GM12878 (cell line): Measurements from ENCODE around the gene SHH. TPM values are rescaled to one million over a fixed set of nuclear protein-coding genes. Genes with fewer than 3 reads are reported as not detected.

Experiments
- BCL11A ChIP-seq: IDR thresholded peaks from 2 replicates; pipeline ENCODE4 v1.6.1; 2011; ENCODE audit warnings: low read depth, low read length
- CUX1 ChIP-seq: IDR thresholded peaks from 2 replicates; pipeline ENCODE4 v1.6.1; 2012; ENCODE audit warnings: improper control_type of control experiment, low read depth, low read length; ENCODE audit not compliant: insufficient replicate concordance
- ETV6 ChIP-seq, 2 experiments: fragments of 450-650 bp in 1 of 2; IDR thresholded peaks in 1 of 2; conservative IDR thresholded peaks in 1 of 2; 2 replicates each; pipeline ENCODE4 v1.6.1; 2014; ENCODE audit warnings: antibody characterized with exemption in 1 of 2, borderline replicate concordance in 1 of 2, low read depth in 1 of 2, mild to moderate bottlenecking in 1 of 2, moderate library complexity in 1 of 2
- GATAD2B ChIP-seq: fragments of 450-650 bp; conservative IDR thresholded peaks from 2 replicates; pipeline ENCODE4 v1.6.1; 2017; ENCODE audit warnings: low read depth, mild to moderate bottlenecking, moderate library complexity
- IKZF1 ChIP-seq: fragments of 450-650 bp; conservative IDR thresholded peaks from 2 replicates; pipeline ENCODE4 v1.6.1; 2017; ENCODE audit warnings: antibody characterized with exemption, mild to moderate bottlenecking
- IKZF2 ChIP-seq, 2 experiments: fragments of 450-650 bp; IDR thresholded peaks; 2 replicates each; pipeline ENCODE4 v1.6.1; 2017; ENCODE audit warnings: mild to moderate bottlenecking in 2 of 2, moderate library complexity in 2 of 2
- JUNB ChIP-seq: IDR thresholded peaks from 2 replicates; pipeline ENCODE4 v1.6.1; 2016; ENCODE audit warnings: antibody characterized with exemption, mild to moderate bottlenecking
- KDM1A ChIP-seq: fragments of 200-600 bp; sonication (generic); IDR thresholded peaks from 2 replicates; pipeline ENCODE4 v1.6.1; 2016; ENCODE audit warnings: borderline replicate concordance
- MTA3 ChIP-seq: IDR thresholded peaks from 2 replicates; pipeline ENCODE4 v1.6.1; 2012; ENCODE audit warnings: low read length, inconsistent platforms, borderline replicate concordance
- POU2F2 ChIP-seq: IDR thresholded peaks from 3 replicates; pipeline ENCODE4 v1.6.1; 2011; ENCODE audit warnings: low read depth, mild to moderate bottlenecking, low read length, borderline replicate concordance
- RAD51 ChIP-seq: fragments of 450-650 bp; IDR thresholded peaks from 2 replicates; pipeline ENCODE4 v1.6.1; 2016; ENCODE audit warnings: moderate library complexity, mild to moderate bottlenecking, inconsistent platforms
- RB1 ChIP-seq: fragments of 450-650 bp; formaldehyde crosslinking; IDR thresholded peaks from 2 replicates; pipeline ENCODE4 v1.6.1; 2017; ENCODE audit warnings: mild to moderate bottlenecking, borderline replicate concordance
- RELB ChIP-seq: fragments of 450-650 bp; IDR thresholded peaks from 2 replicates; pipeline ENCODE4 v1.6.1; 2017; ENCODE audit warnings: low read depth, mild to moderate bottlenecking, moderate library complexity
- RFX5 ChIP-seq: IDR thresholded peaks from 2 replicates; pipeline ENCODE4 v1.6.1; 2011; ENCODE audit warnings: low read depth, low read length, improper control_type of control experiment
- SIX5 ChIP-seq: IDR thresholded peaks from 2 replicates; pipeline ENCODE4 v1.6.1; 2011; ENCODE audit warnings: mild to moderate bottlenecking, low read depth, low read length, moderate library complexity; ENCODE audit not compliant: severe bottlenecking
- USF2 ChIP-seq: IDR thresholded peaks from 2 replicates; pipeline ENCODE4 v1.6.1; 2011; ENCODE audit warnings: low read depth, low read length, improper control_type of control experiment, borderline replicate concordance
- YBX1 ChIP-seq: fragments of 450-650 bp; IDR thresholded peaks from 2 replicates; pipeline ENCODE4 v1.6.1; 2016; ENCODE audit warnings: antibody characterized with exemption
- ZNF207 ChIP-seq: fragments of 450-650 bp; IDR thresholded peaks from 2 replicates; pipeline ENCODE4 v1.6.1; 2014; ENCODE audit warnings: antibody characterized with exemption, mild to moderate bottlenecking, borderline replicate concordance
- ZZZ3 ChIP-seq: IDR thresholded peaks from 2 replicates; pipeline ENCODE4 v1.6.1; 2011; ENCODE audit warnings: low read depth; ENCODE audit not compliant: control insufficient read depth, insufficient read length
- polyA plus RNA-seq, 11 experiments: library from polyadenylated mRNA; depleted of rRNA in 4 of 11; unstranded in 6 of 11; stranded (reverse) in 5 of 11; fragments of >200 nt; fragmentation: Nextera tagmentation in 4 of 11; fragmentation: Illumina TruSeq in 1 of 11; extraction: Ambion mirVana in 4 of 11; extraction: Trizol in 1 of 11; gene quantifications; 1 replicate in 1 of 11; 2 replicates in 10 of 11; pipeline versions ENCODE4 v1.2.1 to v1.2.3, GENCODE V29; 2011 to 2016; ENCODE audit warnings: inconsistent platforms in 2 of 11, missing spikeins in 2 of 11, low read depth in 1 of 11
- total RNA-seq, 4 experiments: library from RNA; depleted of rRNA in 3 of 4; stranded (reverse); fragments of >200 nt in 3 of 4; fragmentation: Illumina TruSeq in 1 of 4; extraction: Trizol in 1 of 4; gene quantifications; 2 replicates each; pipeline versions ENCODE4 v1.2.1 to v1.2.3, GENCODE V29; 2013 to 2021
- TF ChIP-seq, protein P1 (sequence below): fragments of 150-350 bp; IDR thresholded peaks from 2 replicates; pipeline ENCODE4 v1.6.1; 2014; ENCODE audit warnings: mild to moderate bottlenecking, low read depth, low read length
- TF ChIP-seq, protein P2 (sequence below): IDR thresholded peaks from 2 replicates; pipeline ENCODE4 v1.6.1; 2011; ENCODE audit warnings: mild to moderate bottlenecking, low read depth, low read length, moderate library complexity; ENCODE audit not compliant: insufficient replicate concordance

SHH gene
- total and polyA plus RNA-seq, 10 of the 15 experiments (the other 5 are each of a cell fraction or from before 2014, with no cell fraction given) = not detected

GRCh38 chr7:155756322-155756721 is 55.9 kb downstream of the SHH start (continued):
- TF ChIP-seq RELB (peak; percentile 25; the same call in 1 of the 2 replicates), ZZZ3 (no peak), SIX5 (no peak), RFX5 (no peak), IKZF1 (peak; percentile 63; the same call in 1 of the 2 replicates), GATAD2B (no peak), BCL11A (peak; percentile 25; the same call in 1 of the 2 replicates), POU2F2 (no peak), USF2 (no peak), YBX1 (no peak), KDM1A (no peak), RAD51 (no peak), JUNB (peak; percentile 38; the same call in 1 of the 2 replicates), RB1 (no peak), ZNF207 (no peak), IKZF2 (IDR thresholded peaks at IDR 0.05) (peak; percentile 72 to 76; a peak in 3 of 4 replicates), ETV6 (conservative IDR thresholded peaks at IDR 0.05 in 1 of 2, IDR thresholded peaks at IDR 0.05 in 1 of 2; ENCODE audit: borderline replicate concordance in 1 of 2, low read depth in 1 of 2) (no peak), MTA3 (no peak), CUX1 (peak; percentile 61)
- TF ChIP-seq, protein P1, sequence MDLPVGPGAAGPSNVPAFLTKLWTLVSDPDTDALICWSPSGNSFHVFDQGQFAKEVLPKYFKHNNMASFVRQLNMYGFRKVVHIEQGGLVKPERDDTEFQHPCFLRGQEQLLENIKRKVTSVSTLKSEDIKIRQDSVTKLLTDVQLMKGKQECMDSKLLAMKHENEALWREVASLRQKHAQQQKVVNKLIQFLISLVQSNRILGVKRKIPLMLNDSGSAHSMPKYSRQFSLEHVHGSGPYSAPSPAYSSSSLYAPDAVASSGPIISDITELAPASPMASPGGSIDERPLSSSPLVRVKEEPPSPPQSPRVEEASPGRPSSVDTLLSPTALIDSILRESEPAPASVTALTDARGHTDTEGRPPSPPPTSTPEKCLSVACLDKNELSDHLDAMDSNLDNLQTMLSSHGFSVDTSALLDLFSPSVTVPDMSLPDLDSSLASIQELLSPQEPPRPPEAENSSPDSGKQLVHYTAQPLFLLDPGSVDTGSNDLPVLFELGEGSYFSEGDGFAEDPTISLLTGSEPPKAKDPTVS = no peak
- TF ChIP-seq, protein P2, sequence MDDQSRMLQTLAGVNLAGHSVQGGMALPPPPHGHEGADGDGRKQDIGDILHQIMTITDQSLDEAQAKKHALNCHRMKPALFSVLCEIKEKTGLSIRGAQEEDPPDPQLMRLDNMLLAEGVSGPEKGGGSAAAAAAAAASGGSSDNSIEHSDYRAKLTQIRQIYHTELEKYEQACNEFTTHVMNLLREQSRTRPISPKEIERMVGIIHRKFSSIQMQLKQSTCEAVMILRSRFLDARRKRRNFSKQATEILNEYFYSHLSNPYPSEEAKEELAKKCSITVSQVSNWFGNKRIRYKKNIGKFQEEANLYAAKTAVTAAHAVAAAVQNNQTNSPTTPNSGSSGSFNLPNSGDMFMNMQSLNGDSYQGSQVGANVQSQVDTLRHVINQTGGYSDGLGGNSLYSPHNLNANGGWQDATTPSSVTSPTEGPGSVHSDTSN = no peak
